ENCODE data around the gene GPR6.

The GPR6 gene

GRCh38 chr6:109961611-109962041, 16.5 kb upstream of the GPR6 start:
- no peaks in the 10 kb centered on the region for H3K79me2 ChIP-seq
- no peaks in the 10 kb centered on the region for H3K4me1 ChIP-seq
- no peak overlapping the region for H3K27ac ChIP-seq
- H3K4me3 ChIP-seq (ENCODE audit: low read depth, low read length): no peak overlapping the region
- no peaks in the 10 kb centered on the region for H3K27me3 ChIP-seq (ENCODE audit: control insufficient read depth, insufficient read depth, low read length)
- H3K4me2 ChIP-seq (ENCODE audit: low read length): no peak overlapping the region
- H2AFZ ChIP-seq: no peak overlapping the region
- TF ChIP-seq CTCF (IDR thresholded peaks at IDR 0.05): no peak
- H3K9me3 ChIP-seq (ENCODE audit: control insufficient read depth, low read length): no peaks in the 10 kb centered on the region
- H3K36me3 ChIP-seq (ENCODE audit: control insufficient read depth, insufficient read depth, low read length): no peaks in the 10 kb centered on the region
- H3K9ac ChIP-seq: no peak overlapping the region

- Histone ChIP-seq H3K9ac (no peak overlapping the region), H3K4me3 (ENCODE audit: low read depth, low read length) (no peak overlapping the region), H3K27me3 (ENCODE audit: control insufficient read depth, insufficient read depth, low read length) (no peaks in the 10 kb centered on the region), H3K36me3 (ENCODE audit: control insufficient read depth, insufficient read depth, low read length) (no peaks in the 10 kb centered on the region), H3K4me1 (no peaks in the 10 kb centered on the region), H3K9me3 (ENCODE audit: control insufficient read depth, low read length) (no peaks in the 10 kb centered on the region), H3K4me2 (ENCODE audit: low read length) (no peak overlapping the region), H3K27ac (no peak overlapping the region), H2AFZ (no peak overlapping the region), H3K79me2 (no peaks in the 10 kb centered on the region)
- TF ChIP-seq CTCF (IDR thresholded peaks at IDR 0.05): no peak
Observed at GRCh38 chr6:109962271-109962670, 15.8 kb upstream of the GPR6 start.

DNA sequence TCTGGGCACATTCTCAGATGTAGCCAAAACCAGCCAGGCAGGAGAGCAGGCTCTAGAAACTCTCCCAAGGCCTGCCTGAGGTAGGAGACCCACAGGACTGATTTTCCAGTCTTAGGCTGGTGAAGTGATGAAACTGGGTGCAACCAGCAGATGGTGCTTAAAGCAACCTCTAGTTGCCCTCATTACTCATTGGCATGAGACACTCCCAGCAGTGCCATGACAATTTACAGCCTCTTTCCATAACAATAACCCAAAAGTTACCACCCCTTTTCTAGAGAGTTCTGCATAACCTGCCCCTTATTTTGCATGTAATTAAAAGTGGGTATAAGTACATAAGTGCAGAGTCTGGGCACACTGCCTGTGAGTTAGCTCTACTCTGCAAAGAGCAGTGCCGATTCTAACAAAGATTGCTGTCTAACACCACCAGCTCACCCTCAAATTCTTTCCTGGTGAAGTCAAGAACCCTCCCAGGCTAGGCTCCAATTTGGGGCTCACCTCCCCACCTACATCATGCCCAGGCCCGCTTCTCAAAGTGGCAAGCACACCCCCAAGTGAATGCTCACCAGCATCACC, 14.4 kb upstream of the GPR6 start:
- no peaks in the 10 kb centered on the region for H3K9me3 ChIP-seq (ENCODE audit: control insufficient read depth, low read length)
- no peak overlapping the region for H3K4me3 ChIP-seq (ENCODE audit: low read depth, low read length)
- no peak overlapping the region for H3K9ac ChIP-seq
- no peaks in the 10 kb centered on the region for H3K27me3 ChIP-seq (ENCODE audit: control insufficient read depth, insufficient read depth, low read length)
- H3K36me3 ChIP-seq (ENCODE audit: control insufficient read depth, insufficient read depth, low read length): no peaks in the 10 kb centered on the region
- no peaks in the 10 kb centered on the region for H3K4me1 ChIP-seq
- no peak overlapping the region for H3K27ac ChIP-seq
- H3K4me2 ChIP-seq (ENCODE audit: low read length): no peak overlapping the region
- no peaks in the 10 kb centered on the region for H3K79me2 ChIP-seq
- no peak for TF ChIP-seq CTCF (IDR thresholded peaks at IDR 0.05)
- no peak overlapping the region for H2AFZ ChIP-seq

GRCh38 chr6:109964949-109965348, 13.2 kb upstream of the GPR6 start:
- Histone ChIP-seq H3K4me3 (ENCODE audit: low read depth, low read length) (no peak overlapping the region), H3K79me2 (no peaks in the 10 kb centered on the region), H3K4me2 (ENCODE audit: low read length) (no peak overlapping the region), H3K36me3 (ENCODE audit: control insufficient read depth, insufficient read depth, low read length) (no peaks in the 10 kb centered on the region), H3K9me3 (ENCODE audit: control insufficient read depth, low read length) (no peaks in the 10 kb centered on the region), H3K9ac (no peak overlapping the region), H3K27me3 (ENCODE audit: control insufficient read depth, insufficient read depth, low read length) (no peaks in the 10 kb centered on the region), H3K27ac (no peak overlapping the region), H2AFZ (no peak overlapping the region), H3K4me1 (no peaks in the 10 kb centered on the region)
- no peak for TF ChIP-seq CTCF (IDR thresholded peaks at IDR 0.05)

DNA sequence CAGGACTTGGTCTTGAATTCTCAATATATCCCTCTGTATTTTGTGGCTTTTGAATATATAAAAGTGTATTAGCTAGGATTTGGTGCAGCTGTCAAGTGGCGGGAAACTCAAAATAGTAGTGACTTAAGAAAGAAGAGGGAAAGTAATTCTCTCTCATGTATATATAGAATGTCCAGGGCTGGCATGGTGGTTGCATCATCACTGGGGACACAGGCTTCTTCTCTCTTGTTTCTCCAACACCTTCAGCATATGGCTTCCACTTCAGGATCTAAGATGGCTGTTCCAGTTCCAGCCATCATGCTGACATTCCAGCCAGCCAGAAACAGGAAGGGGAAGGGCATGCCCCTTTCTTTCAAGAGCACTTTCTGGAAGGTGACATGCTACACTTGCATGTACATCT, 11.8 kb upstream of the GPR6 start:
- Histone ChIP-seq H3K4me1 (no peaks in the 10 kb centered on the region), H3K36me3 (ENCODE audit: control insufficient read depth, insufficient read depth, low read length) (no peaks in the 10 kb centered on the region), H3K4me2 (ENCODE audit: low read length) (no peak overlapping the region), H3K27ac (no peak overlapping the region), H3K27me3 (ENCODE audit: control insufficient read depth, insufficient read depth, low read length) (no peaks in the 10 kb centered on the region), H2AFZ (no peak overlapping the region), H3K4me3 (ENCODE audit: low read depth, low read length) (no peak overlapping the region), H3K79me2 (no peaks in the 10 kb centered on the region), H3K9ac (no peak overlapping the region), H3K9me3 (ENCODE audit: control insufficient read depth, low read length) (no peaks in the 10 kb centered on the region)
- no peak for TF ChIP-seq CTCF (IDR thresholded peaks at IDR 0.05)
